ENCODE measurements around the gene CDC27. TPM values are rescaled to one million over a fixed set of nuclear protein-coding genes. Genes with fewer than 3 reads are reported as not detected.
A peak's percentile ranks its signal among the peaks of the same experiment; 100 is the strongest.
"Not testable (repeated sequence)": the region's sequence is repeated elsewhere in the genome, so short reads cannot be mapped to it uniquely, and the experiment has no call there.

The CDC27 gene
- total RNA-seq, 2 donors from 2014 or later: 50.1 to 61.6 TPM

DNA sequence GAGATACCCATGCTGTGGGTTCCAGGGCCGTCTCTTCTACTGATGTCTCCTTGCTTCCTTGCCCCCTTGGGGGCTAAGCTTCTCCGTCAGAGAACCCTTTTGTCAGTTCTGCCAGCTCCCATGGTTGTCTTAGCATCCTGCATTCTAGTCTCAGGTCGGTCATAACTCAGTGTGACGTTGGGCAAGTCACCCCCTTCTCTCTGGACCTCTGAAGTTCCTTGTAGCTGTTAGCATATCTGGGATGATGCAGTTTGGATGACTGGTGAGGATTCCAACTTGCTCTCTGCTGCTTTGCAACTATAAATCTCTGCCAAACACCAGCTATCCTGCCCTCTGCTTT, 11.2 kb upstream of the CDC27 start:
- H3K9me3 ChIP-seq (ENCODE audit: control insufficient read depth, low read length, poor library complexity, severe bottlenecking): no peaks in the 10 kb centered on the region
- no peak overlapping the region for H3K27ac Mint-ChIP-seq
- peak overlapping the region; percentile 58 for H3K4me3 Mint-ChIP-seq
- ATAC-seq: no peak
- no peaks in the 10 kb centered on the region for H3K27me3 Mint-ChIP-seq
- H3K4me1 Mint-ChIP-seq: peaks cover 32% of the 10 kb centered on the region
- H3K36me3 Mint-ChIP-seq (ENCODE audit: low read depth): no peaks in the 10 kb centered on the region
- no peak for DNase-seq

DNA sequence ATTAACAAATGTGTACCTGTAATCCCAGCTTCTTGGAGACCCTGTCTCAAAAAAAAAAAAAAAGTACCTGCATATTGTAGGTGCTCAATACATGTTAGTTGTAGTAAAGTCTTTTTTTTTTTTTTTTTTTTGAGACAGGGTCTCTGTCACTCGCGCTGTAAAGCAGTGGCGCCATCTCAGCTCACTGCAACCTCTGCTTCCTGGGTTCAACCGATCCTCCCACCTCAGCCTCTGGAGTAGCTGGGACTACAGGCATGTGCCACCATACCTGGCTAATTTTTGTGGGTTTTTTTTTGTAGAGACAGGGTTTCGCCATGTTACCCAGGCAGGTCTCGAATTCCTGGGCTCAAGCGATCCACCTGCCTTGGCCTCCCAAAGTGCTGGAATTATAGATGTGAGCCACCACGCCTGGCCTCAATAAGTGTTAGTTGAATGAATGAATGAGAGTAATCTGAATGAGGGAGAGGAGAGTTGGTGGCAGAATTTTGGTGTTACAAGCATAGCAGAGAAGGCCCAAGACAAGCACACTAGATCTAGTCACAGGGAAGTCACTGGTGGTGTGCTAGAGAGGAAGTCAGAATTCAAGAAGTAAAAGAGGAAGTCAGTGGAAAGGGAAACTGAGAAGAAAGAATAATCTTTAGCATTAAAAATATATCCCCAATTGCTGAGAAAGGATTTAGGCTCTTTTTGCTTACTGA, 10.7 kb upstream of the CDC27 start:
- H3K9me3 ChIP-seq (ENCODE audit: control insufficient read depth, low read length, poor library complexity, severe bottlenecking): no peaks in the 10 kb centered on the region
- H3K36me3 Mint-ChIP-seq (ENCODE audit: low read depth): no peaks in the 10 kb centered on the region
- peaks cover 27% of the 10 kb centered on the region for H3K4me1 Mint-ChIP-seq
- H3K4me3 Mint-ChIP-seq: no peak overlapping the region
- H3K27me3 Mint-ChIP-seq: no peaks in the 10 kb centered on the region
- ATAC-seq: no peak
- DNase-seq: no peak
- H3K27ac Mint-ChIP-seq: no peak overlapping the region

DNA sequence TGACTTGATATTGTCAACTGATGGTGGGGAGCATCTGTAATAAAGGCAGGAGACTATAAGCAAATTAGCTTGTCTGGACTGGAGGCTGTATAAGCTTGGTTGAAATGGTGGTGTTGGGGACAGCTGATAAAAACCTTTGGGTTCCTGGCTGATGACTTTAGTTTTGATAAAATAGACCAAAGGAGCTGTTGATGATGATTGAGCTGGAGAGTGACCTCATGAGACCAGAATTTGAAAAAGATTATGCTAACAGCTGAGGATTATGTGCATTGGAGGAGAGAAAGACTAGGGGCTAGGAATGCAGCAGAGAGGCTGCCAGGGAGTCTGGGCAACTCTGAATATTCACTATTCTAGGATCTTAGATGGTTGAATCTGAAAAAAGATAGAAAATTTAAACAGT, 8.7 kb upstream of the CDC27 start:
- no peaks in the 10 kb centered on the region for H3K9me3 ChIP-seq (ENCODE audit: control insufficient read depth, low read length, poor library complexity, severe bottlenecking)
- ATAC-seq (no peak), DNase-seq (no peak)
- Mint-ChIP-seq H3K4me1 (peaks cover 23% of the 10 kb centered on the region), H3K27me3 (no peaks in the 10 kb centered on the region), H3K27ac (no peak overlapping the region), H3K4me3 (no peak overlapping the region), H3K36me3 (ENCODE audit: low read depth) (no peaks in the 10 kb centered on the region)

DNA sequence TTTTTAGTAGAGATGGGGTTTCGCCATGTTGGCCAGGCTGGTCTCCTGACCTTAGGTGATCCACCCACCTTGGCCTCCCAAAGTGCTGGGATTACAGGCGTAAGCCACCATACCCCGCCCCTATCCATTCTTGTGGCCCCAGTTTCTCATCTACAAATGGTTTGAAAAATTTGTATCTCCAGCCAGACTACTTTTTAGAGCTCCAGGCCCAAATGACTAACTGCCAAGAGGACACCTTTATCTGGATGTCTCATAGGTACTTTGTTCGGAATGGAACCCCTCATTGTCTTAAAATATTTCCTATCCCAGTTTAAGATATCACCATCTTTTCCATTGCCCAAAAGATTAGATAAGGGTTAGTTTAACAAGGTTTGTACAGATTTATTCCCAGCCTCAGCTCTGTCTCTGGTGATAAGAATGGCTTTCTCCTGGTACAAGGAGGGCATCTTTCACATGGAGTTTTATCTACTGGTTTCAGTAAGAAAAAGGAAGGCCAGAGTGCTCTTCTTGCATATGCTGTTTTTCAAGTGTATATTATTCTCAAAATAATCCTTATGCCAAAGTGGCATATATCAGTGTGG, 4.9 kb upstream of the CDC27 start:
- no peak overlapping the region for H3K4me3 Mint-ChIP-seq
- no peaks in the 10 kb centered on the region for H3K36me3 Mint-ChIP-seq (ENCODE audit: low read depth)
- H3K27ac Mint-ChIP-seq: peak overlapping the region; percentile 72
- no peaks in the 10 kb centered on the region for H3K27me3 Mint-ChIP-seq
- DNase-seq (no peak), ATAC-seq (no peak)
- no peaks in the 10 kb centered on the region for H3K9me3 ChIP-seq (ENCODE audit: control insufficient read depth, low read length, poor library complexity, severe bottlenecking)
- peaks cover 27% of the 10 kb centered on the region for H3K4me1 Mint-ChIP-seq

DNA sequence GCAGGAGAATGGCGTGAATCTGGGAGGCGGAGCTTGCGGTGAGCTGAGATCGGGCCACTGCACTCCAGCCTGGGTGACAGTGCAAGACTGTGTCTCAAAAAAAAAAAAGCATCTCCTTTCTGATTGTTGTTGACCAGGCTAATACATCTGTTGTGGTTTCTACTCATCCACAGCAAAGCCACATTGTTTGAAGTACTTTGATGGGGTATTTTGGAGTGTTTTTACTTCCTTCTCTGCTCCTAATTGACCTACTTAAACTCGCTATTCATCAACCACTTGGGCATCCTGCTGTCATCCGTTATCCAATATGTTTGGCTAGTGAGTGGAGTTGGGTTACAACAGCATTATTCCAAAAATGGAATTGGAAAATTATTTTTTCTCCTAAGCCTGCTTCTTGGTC, 3.5 kb upstream of the CDC27 start:
- peak overlapping the region; percentile 31 for H3K4me3 Mint-ChIP-seq
- H3K27ac Mint-ChIP-seq: peak overlapping the region; percentile 72
- DNase-seq: no peak
- H3K36me3 Mint-ChIP-seq (ENCODE audit: low read depth): no peaks in the 10 kb centered on the region
- no peaks in the 10 kb centered on the region for H3K9me3 ChIP-seq (ENCODE audit: control insufficient read depth, low read length, poor library complexity, severe bottlenecking)
- no peaks in the 10 kb centered on the region for H3K27me3 Mint-ChIP-seq
- ATAC-seq: no peak
- H3K4me1 Mint-ChIP-seq: peaks cover 27% of the 10 kb centered on the region

DNA sequence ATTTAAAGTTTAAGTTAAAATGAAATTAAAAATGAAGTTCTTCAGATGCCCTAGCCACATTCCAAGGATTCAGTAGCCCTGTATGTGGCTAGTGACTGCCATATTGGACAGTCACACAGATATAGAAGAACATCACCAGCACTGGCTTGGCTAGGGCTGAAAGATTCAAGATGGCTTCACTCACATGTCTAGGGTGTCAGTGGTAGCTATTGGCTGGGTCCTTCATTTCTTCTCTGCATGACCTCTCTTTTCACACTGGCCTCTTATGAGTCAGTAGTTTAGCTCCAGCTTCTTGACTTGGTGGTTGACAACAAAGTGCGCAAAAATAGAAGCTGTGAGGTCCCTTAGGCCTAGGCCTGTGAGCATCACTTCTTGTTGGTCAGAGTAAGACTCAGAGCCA, 1.7 kb upstream of the CDC27 start:
- ATAC-seq (no peak), DNase-seq (no peak)
- no peak overlapping the region for H3K4me3 Mint-ChIP-seq
- H3K27ac Mint-ChIP-seq: no peak overlapping the region
- H3K9me3 ChIP-seq (ENCODE audit: control insufficient read depth, low read length, poor library complexity, severe bottlenecking): no peaks in the 10 kb centered on the region
- H3K4me1 Mint-ChIP-seq: peaks cover 35% of the 10 kb centered on the region
- H3K36me3 Mint-ChIP-seq (ENCODE audit: low read depth): peaks cover 2% of the 10 kb centered on the region
- H3K27me3 Mint-ChIP-seq: no peaks in the 10 kb centered on the region

DNA sequence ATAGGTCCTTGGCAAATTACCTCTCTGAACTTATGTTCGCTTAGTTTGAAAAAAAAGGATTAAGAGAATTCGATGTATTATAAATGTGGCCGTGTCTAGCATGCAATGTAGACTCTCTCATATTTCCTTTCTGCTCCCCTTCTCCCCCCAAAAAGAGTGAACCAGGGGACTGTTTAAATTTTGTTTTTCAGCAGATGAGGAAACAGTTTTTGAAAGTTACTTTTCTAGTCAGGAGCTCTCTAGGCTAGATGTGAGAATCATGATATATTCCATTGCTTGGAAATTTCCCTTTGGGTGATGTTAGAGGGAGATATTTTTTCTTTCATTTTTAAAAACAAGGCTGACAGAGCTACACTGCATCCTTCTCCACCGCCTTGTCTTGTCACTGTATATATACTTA, 1.1 kb upstream of the CDC27 start:
- Mint-ChIP-seq H3K36me3 (ENCODE audit: low read depth) (peaks cover 2% of the 10 kb centered on the region), H3K4me3 (no peak overlapping the region), H3K27me3 (no peaks in the 10 kb centered on the region), H3K27ac (peak overlapping the region; percentile 98), H3K4me1 (peaks cover 36% of the 10 kb centered on the region)
- no peak for ATAC-seq
- no peaks in the 10 kb centered on the region for H3K9me3 ChIP-seq (ENCODE audit: control insufficient read depth, low read length, poor library complexity, severe bottlenecking)
- DNase-seq: no peak

DNA sequence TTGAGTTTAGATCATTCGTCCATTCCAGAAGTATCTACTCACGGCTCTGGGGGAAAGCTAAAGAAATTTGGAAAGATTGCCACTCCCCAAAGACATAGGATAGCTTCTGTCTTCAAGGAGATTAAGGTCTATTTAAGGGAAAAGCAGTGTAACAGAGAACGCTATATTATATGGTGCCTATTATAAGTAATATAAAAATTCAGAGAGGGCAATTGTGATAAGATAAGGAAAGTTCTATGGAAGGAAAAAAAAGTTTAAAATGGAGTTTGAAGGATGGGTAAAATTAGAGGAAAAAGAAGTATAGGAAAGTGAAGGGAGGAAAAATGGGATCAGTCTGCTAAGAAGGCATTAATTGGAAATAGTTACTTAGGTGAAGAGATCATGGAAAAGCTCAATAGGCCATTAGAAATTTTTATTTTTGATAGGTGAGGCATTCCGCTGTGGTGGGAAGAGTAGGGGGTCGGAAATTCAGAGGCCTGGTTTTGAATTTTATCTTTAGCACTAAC, 690 bp upstream of the CDC27 start:
- Mint-ChIP-seq H3K4me3 (peak overlapping the region; percentile 92), H3K27ac (peak overlapping the region; percentile 98), H3K27me3 (no peaks in the 10 kb centered on the region), H3K36me3 (ENCODE audit: low read depth) (peaks cover 2% of the 10 kb centered on the region), H3K4me1 (peaks cover 37% of the 10 kb centered on the region)
- DNase-seq (no peak), ATAC-seq (no peak)
- H3K9me3 ChIP-seq (ENCODE audit: control insufficient read depth, low read length, poor library complexity, severe bottlenecking): no peaks in the 10 kb centered on the region

DNA sequence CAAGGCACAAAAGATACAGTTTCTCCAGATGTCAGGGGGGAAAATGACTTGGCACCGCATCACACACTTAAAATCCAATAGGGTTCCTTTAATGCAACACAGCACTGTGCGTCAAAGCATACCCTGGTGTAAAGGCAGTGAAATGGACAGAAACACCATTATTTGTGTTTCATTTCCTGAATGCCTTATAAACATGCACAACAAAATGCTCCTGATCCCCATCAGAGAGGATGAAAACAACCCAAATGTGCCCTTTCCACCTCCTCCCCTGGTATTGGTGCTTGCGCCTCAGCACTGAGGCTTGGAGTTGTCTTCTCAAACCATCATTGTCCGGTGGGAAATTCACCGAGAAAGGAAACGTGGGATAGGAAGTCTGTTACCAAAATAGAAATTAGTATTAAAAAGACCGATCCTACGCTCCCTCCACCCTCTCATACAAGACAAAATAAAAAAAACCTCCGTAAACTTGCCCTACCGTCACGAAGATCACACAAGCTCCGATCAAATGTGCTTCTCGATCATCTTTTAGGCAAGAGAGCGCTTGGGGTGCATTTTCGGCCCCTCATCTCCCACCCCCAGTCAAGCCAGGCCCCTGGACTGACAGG, 722 bp downstream of the CDC27 start:
- H3K4me1 Mint-ChIP-seq: peaks cover 33% of the 10 kb centered on the region
- ATAC-seq (no peak), DNase-seq (no peak)
- H3K4me3 Mint-ChIP-seq: peak overlapping the region; percentile 92
- no peaks in the 10 kb centered on the region for H3K9me3 ChIP-seq (ENCODE audit: control insufficient read depth, low read length, poor library complexity, severe bottlenecking)
- H3K27me3 Mint-ChIP-seq: no peaks in the 10 kb centered on the region
- H3K27ac Mint-ChIP-seq: peak overlapping the region; percentile 98
- peaks cover 2% of the 10 kb centered on the region for H3K36me3 Mint-ChIP-seq (ENCODE audit: low read depth)

DNA sequence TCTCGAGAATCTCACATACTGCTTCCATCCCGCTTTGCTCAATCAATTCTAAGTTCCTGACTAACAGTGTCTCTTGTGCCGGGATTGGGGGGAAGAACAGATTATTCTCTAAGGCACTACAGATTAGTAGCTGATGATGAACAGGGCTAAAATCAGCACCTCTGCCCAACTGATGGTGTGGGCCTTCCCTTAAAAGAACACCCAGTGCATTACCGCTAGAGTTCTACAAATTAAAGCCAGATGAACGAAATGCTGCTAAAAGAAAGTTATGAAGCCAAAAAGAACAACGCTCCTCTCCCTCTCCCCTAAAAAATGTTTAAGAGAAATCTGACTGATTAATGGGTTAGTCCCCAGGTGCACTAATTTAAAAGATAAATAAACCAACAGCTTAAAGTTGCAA, 4.4 kb downstream of the CDC27 start:
- peak overlapping the region; percentile 27 for H3K27ac Mint-ChIP-seq
- ATAC-seq (no peak), DNase-seq (no peak)
- H3K27me3 Mint-ChIP-seq: no peaks in the 10 kb centered on the region
- no peak overlapping the region for H3K4me3 Mint-ChIP-seq
- H3K36me3 Mint-ChIP-seq (ENCODE audit: low read depth): peaks cover 6% of the 10 kb centered on the region
- no peaks in the 10 kb centered on the region for H3K9me3 ChIP-seq (ENCODE audit: control insufficient read depth, low read length, poor library complexity, severe bottlenecking)
- H3K4me1 Mint-ChIP-seq: peaks cover 37% of the 10 kb centered on the region

DNA sequence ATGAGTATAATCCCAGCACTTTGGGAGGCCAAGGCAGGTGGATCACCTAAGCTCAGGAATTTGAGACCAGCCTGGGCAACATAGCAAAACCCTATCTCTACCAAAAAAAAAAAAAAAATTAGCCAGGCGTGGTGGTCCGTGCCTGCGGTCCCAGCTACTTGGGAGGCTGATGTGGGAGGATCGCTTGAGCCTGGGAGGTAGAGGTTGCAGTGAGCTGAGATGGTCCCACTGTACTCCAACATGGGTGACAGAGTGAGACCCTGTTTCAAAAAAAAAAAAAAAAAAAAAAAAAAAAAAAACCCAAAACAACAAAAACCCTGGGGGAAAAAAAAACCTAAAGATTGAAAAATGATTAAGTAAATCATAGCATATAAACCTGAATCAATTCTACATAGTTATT, 8.1 kb downstream of the CDC27 start:
- ATAC-seq; H3K36me3 Mint-ChIP-seq (ENCODE audit: low read depth); H3K27ac Mint-ChIP-seq; H3K27me3 Mint-ChIP-seq; H3K9me3 ChIP-seq (ENCODE audit: control insufficient read depth, low read length, poor library complexity, severe bottlenecking); DNase-seq; H3K4me3 Mint-ChIP-seq: not testable (repeated sequence)
- H3K4me1 Mint-ChIP-seq: peaks cover 43% of the 10 kb centered on the region

DNA sequence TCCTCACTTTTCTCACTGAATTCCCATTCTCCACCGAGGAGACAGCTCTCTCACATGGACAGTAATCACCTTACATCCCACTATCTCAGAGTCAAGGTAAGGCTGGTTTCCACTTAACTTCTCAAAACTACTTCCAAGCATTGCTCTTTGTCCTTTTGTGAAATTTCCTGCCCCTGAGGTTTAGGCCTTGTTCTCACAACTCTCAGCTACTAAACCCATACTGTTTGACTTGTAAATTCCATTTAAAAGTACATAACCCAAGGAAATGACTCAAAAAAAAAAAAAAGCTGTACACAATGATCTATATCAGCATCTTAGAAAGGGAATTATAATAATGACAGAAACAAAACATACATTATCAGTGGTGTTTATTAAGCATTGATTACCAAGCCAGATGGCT, 8.8 kb downstream of the CDC27 start:
- no peak overlapping the region for H3K4me3 Mint-ChIP-seq
- ATAC-seq (no peak), DNase-seq (no peak)
- no peaks in the 10 kb centered on the region for H3K27me3 Mint-ChIP-seq
- H3K36me3 Mint-ChIP-seq (ENCODE audit: low read depth): peaks cover 4% of the 10 kb centered on the region
- no peaks in the 10 kb centered on the region for H3K9me3 ChIP-seq (ENCODE audit: control insufficient read depth, low read length, poor library complexity, severe bottlenecking)
- peak overlapping the region; percentile 27 for H3K27ac Mint-ChIP-seq
- peaks cover 40% of the 10 kb centered on the region for H3K4me1 Mint-ChIP-seq

DNA sequence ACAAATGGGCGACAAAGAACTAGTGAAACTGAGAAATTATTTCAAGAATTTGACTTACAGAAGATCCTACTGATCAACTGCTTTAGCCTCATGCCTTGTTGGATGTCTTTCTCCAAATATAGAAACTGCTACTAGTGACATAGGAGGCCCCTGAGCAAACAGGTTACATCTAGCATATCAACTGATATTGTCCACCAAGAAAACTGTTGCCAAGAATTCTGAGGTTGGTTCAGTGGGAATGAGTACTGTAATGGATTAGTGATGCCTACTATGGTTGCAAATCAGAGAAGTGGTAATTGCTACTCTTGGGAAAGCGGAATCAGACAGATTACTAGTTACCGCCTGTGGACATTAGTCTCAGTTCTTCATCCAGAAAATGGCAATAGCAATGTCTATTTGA, 10.0 kb downstream of the CDC27 start:
- no peaks in the 10 kb centered on the region for H3K9me3 ChIP-seq (ENCODE audit: control insufficient read depth, low read length, poor library complexity, severe bottlenecking)
- ATAC-seq (no peak), DNase-seq (no peak)
- Mint-ChIP-seq H3K4me3 (no peak overlapping the region), H3K4me1 (peaks cover 36% of the 10 kb centered on the region), H3K36me3 (ENCODE audit: low read depth) (peaks cover 4% of the 10 kb centered on the region), H3K27ac (no peak overlapping the region), H3K27me3 (no peaks in the 10 kb centered on the region)

DNA sequence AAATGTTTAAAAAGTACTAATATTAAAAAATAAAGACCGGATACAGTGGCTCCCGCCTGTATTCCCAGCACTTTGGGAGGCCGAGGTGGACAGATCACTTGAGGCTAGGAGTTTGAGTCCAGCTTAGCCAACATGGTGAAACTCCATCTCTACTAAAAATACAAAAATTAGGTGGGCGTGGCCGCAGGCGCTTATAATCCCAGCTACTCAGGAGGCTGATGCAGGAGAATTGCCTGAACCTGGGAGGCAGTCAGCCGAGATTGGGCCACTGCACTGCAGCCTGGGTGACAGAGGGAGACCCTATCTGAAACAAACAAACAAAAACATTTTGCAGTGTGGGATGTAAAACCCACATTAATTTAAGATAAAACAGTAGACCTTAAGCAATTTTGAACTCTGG, 11.8 kb downstream of the CDC27 start:
- H3K27ac Mint-ChIP-seq: no peak overlapping the region
- no peak overlapping the region for H3K4me3 Mint-ChIP-seq
- no peaks in the 10 kb centered on the region for H3K27me3 Mint-ChIP-seq
- DNase-seq (no peak), ATAC-seq (no peak)
- no peaks in the 10 kb centered on the region for H3K9me3 ChIP-seq (ENCODE audit: control insufficient read depth, low read length, poor library complexity, severe bottlenecking)
- peaks cover 36% of the 10 kb centered on the region for H3K4me1 Mint-ChIP-seq
- H3K36me3 Mint-ChIP-seq (ENCODE audit: low read depth): peaks cover 4% of the 10 kb centered on the region
